GM13976 (cell line): ENCODE measurements around the gene EVA1A.

ENCODE experiments used
- DNase-seq: peaks from one replicate; pipeline ENCODE4 v3.0.0; 2012; ENCODE audit warnings: low spot score
- in situ Hi-C: fragments of 300-500 bp; cut with MboI; formaldehyde crosslinking; loops from one replicate; pipeline ENCODE4 v1.12.0; 2022; ENCODE audit warnings: low sequenced_read_pairs, mixed read lengths, inconsistent platforms; ENCODE audit not compliant: unreplicated experiment
- TF ChIP-seq, protein P1 (sequence below): IDR thresholded peaks from 2 replicates; pipeline ENCODE4 v1.5.1; 2012; ENCODE audit warnings: borderline replicate concordance, mild to moderate bottlenecking; ENCODE audit not compliant: insufficient read depth; ENCODE audit errors: extremely low read depth, missing control alignments, control extremely low read depth

EVA1A gene

DNA sequence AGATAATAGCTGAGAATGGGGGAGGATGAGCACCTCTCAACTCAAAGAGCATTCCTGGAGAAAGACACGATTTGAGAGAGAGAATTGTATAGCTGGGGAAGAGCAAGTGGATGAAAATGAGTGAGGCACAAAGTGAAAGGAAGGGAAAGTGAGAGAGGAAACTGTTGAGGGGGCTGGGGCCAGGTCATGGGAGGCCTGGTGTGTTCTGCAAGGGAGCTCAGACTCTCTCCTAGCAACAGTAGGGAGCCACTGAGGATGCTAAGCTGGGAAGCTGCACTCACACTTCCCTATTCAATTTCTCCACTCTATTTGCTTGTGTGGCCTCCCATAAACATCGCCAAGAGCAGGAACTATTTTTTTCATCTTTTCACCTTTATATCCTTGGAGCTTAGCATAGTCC, 14.8 kb downstream of the EVA1A start:
- TF ChIP-seq, protein P1, sequence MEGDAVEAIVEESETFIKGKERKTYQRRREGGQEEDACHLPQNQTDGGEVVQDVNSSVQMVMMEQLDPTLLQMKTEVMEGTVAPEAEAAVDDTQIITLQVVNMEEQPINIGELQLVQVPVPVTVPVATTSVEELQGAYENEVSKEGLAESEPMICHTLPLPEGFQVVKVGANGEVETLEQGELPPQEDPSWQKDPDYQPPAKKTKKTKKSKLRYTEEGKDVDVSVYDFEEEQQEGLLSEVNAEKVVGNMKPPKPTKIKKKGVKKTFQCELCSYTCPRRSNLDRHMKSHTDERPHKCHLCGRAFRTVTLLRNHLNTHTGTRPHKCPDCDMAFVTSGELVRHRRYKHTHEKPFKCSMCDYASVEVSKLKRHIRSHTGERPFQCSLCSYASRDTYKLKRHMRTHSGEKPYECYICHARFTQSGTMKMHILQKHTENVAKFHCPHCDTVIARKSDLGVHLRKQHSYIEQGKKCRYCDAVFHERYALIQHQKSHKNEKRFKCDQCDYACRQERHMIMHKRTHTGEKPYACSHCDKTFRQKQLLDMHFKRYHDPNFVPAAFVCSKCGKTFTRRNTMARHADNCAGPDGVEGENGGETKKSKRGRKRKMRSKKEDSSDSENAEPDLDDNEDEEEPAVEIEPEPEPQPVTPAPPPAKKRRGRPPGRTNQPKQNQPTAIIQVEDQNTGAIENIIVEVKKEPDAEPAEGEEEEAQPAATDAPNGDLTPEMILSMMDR: no peak
- no peak for DNase-seq
- in situ Hi-C loops: no loop called here

DNA sequence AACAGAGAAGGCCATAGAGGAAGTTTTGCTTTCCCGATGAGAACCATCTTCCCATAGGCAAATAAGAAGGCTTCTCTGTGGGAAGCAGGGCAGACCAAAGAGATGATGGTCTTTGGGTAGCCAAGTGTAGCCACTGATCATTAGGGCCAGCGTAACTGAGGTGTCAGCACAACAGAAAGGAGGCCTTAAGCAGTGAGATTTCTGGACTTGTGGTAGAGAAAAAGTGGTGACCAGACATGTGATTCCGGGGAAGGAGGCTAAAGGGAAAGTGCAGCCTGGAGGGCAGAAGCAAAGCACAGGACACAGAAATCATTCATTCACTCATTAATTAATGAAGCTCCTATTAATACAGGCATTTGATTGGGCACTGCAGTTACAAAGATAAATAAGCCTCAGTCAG, 15.4 kb downstream of the EVA1A start:
- TF ChIP-seq, protein P1: no peak
- in situ Hi-C loops: no loop called here
- no peak for DNase-seq

DNA sequence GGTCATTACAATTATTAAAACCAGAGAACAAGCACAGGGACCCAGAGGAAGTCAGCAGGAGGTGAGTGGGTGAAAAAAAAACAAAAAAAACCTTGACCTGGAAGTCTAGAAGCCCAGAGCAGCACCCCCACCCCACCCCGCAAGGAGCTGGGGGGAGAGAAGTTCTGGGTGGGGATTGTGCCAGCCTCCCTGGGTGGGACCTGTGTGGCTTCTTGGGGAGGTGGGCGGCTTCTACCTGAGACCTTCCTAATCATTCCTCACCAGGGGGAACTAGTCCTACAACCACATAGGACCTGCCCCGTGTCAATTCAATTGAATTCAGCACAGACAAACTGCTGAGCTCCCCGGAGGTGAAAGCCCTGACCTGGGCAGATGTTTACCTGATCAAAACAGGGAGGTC, 17.3 kb downstream of the EVA1A start:
- TF ChIP-seq, protein P1: no peak
- in situ Hi-C loops: no loop called here
- DNase-seq: no peak

DNA sequence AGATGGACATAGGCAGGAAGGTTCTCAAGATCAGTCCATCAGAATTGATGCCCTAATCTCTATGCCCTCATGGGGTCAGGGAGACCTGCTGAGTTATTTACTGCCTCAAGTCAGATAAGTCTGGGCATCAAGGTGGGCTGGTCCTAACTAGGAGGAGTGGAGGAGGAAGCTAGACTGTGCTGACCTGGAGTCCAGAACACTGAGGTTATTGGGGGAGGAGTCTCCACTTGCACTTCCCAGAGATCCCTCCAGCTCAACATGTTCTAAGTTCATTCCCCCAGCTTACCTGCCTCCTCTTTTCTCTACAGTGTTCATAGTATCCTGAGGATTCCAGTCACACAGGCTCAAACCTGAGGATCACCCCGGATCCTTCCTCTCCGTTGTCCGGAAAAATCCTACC, 19.3 kb downstream of the EVA1A start:
- in situ Hi-C loops: no loop called here
- TF ChIP-seq, protein P1: no peak

DNA sequence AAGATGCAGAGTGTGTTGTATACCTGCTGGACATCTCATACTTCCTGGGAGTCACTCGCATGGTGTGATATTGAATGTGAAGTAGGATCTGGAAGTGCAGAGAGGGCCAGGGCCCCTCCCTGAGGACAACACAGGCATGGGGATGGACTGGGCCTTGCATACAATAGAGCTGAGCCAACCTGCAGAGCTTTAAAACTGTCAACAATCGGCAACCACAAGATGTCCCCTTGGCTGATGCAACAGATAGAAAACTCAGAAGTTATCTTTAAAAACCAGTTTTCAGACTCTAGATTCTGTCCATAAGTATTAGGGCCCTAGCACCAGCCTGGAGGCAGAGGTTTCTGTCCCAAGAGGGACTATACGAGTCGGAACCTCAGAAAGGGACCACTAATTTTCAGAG, 19.7 kb downstream of the EVA1A start:
- in situ Hi-C loops: no loop called here
- DNase-seq: no peak
- TF ChIP-seq, protein P1: no peak

More for the DNA sequence above, 19.3 kb downstream of the EVA1A start:
- DNase-seq: no peak

DNA sequence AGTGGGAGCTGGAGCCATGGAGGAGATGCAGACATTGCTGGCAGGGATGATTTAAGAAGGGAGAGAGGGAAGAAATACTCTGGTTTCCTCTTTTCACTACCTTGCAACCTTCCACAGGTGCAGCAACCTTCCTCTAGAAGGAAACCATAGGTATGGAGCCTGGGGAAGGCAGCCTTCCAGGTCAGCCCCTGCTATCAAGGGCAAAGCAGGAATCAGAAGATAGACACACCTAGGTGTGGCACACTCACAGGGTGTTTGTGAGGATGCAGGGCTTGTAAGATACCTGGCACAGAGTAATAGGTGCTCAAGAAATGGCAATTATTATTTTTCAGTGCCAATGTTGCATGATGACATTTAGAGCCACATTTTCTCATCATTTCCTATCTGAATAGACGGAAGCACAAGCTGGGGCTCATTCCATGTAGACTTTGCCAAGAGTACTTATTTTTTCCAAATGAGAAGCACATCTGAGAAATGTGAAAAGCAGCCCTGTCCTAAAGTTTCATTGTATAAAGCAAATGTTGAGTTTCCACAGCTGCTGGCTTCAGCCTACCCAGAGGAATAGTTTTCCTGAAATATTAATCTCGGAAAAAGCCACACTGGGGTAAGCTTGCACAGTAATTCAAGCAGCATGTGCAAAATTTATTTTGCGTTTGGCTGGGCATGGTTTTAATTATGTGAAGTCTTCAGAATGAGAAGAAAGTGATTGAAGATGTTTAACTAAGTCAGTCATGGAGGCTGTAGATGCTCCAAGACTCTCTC, 20.6 kb downstream of the EVA1A start:
- TF ChIP-seq, protein P1: no peak
- no peak for DNase-seq
- in situ Hi-C loops: no loop called here
